Endothelial cell of hepatic sinusoid (primary cell): ENCODE measurements around the gene TANC1.

Source experiments
- in situ Hi-C: cut with HindIII; loops from 2 replicates; pipeline ENCODE4 v1.10.0; 2017; ENCODE audit warnings: low sequenced_read_pairs

Gene TANC1

DNA sequence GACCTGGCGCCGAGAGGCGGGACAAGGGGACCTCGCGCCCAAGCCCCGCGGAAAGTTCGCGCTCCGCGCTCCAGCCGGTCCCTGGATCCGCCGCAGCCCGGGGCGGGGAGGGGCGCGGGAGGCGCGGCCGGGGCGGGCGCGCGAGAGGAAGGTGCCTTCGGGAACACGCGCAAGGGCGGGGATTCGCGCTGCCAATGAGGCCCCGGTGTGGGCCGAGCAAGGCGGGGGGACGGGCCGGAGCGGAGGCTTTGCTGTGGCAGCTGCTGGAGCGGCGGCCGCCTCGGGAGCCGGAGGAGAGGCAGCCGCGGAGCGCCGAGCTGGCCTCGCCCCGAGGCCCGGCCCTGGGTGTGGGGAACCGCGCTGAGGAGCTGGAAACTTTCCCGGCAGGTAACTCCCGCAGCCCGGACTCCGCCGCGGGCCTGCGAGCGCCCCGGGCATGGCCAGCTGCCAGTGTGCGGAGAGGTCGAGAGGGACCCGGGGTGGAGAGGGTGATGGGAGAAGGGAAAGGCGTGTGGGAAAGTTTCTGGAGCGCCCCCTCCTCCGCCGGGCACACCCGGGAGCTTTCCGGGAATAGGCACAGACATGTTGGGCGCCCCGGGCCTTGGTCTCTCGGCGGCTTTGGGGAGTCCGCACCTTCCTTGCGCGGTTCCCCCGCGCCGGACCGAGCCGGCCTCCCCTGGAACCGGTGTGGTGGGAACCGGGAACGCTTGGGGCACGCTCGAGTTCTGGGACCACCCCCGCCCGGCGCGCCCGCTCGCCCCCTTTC is at the start of gene TANC1:
Gene TANC1 (plus strand): TSS at position 245 of the 766 bp plus-strand sequence. CDS start 97,271 bp downstream, outside the sequence.
- in situ Hi-C loops, result no loop called here

DNA sequence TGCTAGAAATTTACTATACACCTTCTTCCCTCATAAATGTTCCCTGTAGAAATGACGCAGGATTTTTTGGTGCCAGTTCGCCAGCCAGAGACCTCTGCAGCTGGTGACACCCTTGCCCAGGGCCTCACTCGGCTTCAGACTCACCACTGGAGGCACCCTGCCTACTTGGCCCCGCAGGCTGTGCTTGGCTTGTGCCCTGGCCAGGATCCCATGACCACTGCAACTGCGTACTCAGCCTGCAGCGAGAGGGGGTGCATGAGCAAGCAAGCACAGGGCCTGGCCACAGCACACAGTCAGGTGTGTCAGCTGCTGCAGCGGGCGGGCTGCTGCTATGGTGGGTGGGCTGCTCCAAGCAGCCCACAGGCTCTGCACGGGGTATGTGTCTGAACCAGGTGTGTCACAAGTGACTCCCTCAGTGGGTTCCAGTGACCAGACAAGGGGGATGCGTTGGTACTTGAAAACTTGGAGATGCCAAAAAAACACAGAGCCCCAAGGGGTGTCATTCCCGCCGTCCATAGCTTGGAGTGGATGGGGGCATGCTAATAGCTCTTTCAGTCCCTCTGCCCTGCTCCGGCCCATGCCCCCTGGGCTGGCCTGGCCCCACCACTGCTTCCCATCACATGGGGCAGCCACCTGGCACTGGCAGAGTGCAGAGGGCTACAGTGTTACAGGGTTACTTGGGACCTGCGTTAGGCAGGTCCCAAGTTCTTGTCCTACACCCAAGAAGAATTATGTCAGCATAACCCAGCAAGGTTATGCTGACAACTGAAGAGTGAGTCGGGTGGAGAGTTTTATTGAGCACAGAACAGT is 46.6 kb upstream of the TANC1 start:
- in situ Hi-C loops, result no loop called here

DNA sequence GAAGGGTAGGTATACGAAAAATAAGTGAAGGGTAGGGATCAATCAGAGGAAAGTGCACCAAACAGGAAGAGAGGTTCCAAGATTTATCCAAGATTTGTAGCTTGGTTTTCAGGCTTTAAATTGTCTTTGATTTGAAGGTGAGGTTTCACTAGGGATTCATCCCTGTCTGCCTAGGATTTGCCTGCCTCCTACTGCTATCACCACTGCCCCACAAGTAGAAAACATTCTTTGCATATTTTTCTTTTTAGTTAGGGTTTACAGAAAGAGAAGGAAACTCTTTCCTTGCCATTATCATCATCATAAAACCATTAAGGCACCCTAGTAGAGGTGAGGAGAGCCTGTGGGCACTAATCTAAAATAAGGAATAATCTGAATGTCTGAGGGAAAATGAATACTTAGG is 45.8 kb upstream of the TANC1 start:
- in situ Hi-C loops, result no loop called here

DNA sequence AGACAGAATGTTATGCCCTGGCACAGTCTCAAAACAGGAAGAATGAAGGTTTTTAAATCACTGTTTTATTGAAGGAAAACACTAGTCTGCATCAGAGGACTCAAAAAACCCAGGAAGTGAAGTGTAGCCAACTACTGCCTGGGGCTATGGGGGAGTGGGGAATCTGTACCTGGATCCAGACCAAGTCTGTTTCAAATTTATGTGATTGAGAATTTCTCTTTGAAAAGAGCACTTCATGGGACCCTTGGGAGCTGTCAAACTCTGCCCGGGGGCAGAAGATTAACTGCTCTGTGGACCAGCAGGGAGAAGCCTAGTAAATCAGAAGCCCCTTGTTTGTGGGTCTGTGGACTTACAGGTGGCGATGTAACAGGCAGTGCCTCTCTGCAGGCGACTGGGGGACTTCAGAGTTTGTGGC is 45.3 kb upstream of the TANC1 start:
- in situ Hi-C loops, result no loop called here

DNA sequence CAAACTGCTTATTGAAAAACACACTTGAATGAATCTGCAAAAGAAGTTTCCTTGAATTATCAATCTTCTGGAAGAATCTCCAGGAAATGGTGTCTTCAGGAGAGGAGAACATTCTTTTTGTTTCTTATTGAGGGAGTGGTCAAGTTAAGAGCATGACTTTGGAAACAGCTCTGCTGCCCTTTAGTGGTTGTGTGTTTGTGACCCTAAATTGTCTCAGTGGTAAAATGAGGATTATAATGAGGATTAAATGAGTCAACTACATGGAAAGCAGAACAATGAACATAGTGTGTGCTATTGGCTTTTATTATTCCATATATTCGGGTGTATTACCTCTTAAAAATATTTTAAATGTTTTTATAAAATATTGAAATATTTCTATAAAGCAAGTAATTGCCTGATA is 44.8 kb upstream of the TANC1 start:
- in situ Hi-C loops, result no loop called here

DNA sequence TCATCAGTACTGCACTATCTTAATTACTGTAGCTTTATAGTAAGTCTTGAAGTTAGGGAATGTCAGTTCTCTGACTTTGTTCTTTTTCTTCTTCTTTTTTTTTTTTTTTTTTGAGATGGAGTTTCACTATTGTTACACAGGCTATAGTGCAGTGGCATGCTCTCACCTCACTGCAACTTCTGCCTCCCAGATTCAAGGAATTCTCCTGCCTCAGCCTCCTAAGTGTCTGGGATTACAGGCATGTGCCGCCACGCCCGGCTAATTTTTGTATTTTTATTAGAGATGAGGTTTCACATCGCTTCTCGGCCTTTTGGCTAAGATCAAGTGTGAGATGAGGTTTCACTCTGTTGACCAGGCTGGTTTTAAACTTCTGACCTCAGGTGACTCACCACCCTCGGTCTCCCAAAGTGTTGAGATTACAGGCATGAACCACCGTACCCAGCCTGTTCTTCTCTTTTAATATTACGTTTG is 41.9 kb upstream of the TANC1 start:
- in situ Hi-C loops, result no loop called here

DNA sequence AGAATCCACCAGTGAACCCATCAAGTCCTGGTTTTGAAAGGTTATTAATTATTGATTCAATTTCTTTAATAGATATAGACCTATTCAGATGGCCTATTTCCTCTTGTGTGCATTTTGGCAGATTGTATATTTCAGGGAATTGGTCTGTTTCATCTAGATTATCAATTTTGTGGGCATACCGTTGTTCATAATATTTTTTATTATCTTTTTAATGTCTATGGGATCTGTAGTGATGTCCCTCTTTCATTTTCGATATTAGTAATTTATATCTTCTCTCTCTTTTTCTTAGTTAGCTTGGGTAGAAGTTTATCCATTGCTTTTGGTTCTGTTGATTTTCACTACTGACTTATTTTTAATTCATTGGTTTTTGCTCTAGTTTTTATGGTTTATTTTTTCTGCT is 39.9 kb upstream of the TANC1 start:
- in situ Hi-C loops, result no loop called here

DNA sequence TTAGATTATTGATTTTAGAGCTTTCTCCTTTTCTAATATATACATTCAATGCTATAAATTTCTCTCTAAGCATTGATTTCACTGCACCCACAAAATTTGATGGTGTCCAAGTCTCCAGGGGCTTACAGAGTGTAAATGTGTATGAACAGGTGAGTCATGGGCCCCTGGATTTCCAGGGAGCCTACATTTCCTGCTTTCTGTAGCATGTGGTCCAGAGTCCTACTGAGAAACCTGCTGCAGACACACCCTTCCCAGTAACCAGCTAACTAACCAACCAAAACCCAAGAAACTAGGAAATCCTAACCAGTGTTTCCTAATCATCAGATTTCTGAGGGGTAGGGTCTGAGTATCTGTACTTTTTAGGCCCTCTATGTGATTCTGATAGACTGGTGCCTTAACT is 39.5 kb upstream of the TANC1 start:
- in situ Hi-C loops, result no loop called here

DNA sequence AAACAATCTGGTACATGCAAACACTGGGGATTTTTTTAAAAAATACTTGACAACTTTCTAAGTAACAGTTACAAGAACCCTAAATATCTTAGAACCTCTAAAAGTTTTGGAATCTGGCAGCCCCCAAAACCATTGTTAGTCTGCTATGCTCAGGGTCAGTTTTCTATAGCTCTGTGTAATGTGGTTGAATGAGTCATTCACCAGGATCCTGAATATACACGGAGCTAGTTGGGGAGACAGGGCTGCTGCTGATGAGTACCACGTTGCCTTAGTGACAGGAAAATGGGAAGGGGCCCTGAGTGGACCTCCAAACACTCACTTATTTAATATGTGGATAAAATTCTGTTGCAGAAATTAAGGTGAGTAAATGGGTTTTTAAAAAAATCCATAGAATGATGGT is 36.9 kb upstream of the TANC1 start:
- in situ Hi-C loops, result no loop called here

DNA sequence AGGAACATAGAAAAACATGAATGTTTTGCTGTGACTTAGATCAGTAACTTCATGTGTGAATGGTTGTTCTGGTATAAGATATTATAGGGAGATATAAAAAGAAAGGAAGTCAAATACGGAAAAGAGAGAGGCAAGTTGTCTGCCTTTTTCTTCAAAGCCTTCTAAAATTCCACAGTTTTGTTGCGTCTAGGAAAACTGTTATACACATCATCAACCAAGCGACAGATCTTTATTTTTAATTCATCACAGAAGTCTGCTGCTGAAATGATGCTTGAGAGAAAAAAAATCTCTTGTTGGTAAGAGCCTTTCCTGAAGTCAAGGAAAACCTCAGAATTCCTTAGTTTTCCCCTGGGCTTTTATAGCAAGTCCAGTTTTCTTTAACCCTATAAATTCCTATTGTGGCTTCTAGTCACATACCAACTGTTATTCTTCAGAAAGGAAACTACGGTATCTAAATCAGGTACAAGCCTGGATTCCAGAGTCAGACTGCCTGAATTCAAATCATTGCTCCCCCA is 36.3 kb upstream of the TANC1 start:
- in situ Hi-C loops, result no loop called here

DNA sequence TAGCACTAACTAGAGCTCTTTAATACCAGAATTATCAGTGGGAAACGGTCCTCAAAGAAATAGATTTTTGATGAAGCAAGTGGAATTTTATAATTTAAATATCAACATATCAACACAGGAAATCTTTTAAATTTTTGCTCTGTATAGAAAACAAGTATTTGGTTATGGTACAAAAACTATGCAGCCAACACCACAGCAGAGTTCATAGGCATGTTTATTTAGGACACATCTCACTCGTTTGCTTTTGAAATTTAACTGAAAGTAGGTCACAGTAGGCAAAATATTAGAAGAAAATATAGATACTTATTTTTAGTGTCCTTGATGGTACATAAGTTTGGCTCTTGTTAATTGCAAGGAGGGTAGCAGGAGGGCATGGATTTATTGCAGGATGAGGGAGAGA is 34.3 kb upstream of the TANC1 start:
- in situ Hi-C loops, result no loop called here

DNA sequence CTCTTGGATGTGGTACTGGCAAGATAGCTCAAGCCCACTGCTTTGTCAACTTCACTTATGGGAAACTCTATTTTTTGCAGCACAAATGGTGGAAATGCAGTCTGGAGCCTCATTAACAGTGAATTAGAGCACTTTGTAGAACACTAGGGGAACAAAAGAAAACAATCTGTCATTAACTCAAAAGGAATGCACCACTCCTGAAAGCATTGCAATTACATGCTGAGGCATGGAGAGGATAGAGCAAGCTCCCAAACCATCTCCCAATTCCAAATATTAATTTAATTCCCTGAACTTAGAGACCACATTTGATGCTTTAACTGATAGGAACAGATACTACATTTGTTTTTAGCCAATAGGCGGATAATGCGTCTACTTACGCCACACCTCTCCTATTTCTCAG is 32.8 kb upstream of the TANC1 start:
- in situ Hi-C loops, result no loop called here

DNA sequence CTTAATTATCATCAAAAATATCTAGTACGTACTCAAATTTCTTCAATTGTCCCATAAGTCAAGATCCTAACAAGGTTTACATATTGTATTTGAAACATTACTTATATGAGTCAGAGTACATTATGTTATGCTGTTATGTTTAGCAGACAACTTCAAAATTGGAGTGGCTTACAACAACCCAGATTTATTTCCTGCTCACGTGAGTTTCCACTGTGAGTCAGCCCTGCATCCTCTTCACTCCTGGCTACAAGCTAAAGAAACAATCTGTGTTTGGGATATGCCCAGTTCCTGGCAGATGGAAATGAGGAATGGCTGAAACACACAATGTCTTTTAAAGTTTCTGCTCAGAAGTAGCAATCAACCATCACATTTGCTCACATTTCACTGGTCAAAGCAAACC is 31.5 kb upstream of the TANC1 start:
- in situ Hi-C loops, result no loop called here

DNA sequence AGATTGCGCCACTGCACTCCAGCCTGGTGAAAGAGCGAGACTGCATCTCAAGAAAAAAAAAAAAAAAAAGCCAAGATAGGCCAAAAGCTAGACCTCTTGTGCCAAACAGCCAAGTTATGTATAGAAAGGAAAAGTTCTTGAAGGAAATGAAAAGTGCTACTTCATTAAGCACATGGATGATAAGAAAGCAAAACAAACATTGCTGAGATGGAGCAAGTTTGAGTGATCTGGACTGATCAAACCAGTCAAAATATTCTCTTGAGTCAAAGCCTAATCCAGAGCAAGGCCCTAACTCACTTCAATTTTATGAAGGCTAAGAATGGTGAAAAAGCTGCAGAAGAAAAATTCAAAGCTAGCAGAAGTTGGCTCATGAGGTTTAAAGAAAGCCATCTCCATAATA is 28.1 kb upstream of the TANC1 start:
- in situ Hi-C loops, result no loop called here

DNA sequence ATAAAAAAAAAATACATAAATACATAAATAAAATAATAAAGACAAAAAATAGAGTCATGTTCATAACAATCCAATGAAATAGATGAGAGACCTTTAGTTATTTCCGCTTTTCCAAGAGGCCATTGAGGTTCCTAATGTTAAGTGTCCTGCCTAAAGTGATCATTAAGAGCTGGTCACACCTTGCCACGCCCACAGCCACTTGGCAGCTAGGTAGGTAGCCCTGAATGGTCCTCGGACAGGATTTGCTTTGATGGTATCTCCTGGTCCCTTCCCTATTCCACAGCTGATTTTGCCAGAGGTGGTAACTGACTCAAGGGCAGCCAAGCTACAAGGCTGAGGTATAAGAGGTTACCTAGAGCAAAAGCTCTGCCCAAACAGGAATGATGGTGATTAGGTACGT is 24.5 kb upstream of the TANC1 start:
- in situ Hi-C loops, result no loop called here

DNA sequence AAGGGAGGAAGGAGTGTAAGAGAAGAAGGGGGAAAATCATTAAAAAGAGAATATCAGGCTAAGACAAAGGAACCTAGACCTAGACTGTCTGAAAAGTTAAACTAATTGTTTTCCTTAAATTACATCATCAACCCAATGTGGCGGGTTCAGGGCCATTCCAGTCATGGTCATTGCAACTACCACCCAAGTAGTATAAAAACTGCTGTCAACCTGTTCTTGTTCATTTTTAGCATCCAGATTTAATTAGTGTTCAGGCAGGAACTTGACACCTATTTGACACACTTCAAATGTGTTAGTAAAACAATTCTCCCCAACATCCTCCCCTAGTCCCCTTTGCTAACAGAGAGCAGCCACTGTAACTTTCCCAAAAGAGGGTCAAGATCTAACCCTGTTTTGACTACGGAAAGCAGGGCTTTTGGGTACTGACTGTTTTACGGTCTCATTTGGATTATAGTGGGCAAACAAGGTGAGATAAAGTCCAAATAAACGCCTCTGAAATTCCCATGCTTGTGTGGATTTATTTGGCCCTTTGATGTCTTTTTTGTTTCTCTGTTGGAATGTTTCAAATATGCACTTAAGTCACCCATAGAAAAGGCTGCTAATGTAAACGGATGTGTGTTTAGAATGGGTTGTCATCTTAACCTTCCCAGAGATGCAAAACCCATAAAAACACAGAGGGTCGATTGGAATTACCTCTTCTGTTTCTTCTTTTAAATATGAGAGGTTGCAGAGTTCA is 19.3 kb upstream of the TANC1 start:
- in situ Hi-C loops, result loop anchor here (5.0 kb wide), 2 partner anchors 38 to 47 kb away; no protein-coding TSS in a partner anchor

DNA sequence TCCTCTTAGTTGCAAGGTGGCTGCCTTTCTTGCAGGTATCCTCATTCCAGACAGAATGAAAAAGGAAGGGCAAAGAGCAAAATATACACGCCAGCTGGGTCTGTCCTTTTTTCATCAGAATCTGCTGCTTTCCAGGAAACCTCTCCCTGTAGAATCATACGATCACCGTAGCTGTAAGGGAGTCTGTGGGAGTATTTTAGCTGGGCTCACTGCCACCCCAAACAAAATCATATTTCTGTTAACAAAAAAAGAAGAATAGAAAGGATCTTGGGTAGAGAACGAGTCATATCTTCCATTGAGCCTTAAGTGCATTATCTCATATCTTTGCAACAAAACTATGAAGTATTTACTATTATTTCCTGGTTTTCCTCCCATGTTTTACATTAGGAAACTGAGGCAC is 15.0 kb upstream of the TANC1 start:
- in situ Hi-C loops, result no loop called here

DNA sequence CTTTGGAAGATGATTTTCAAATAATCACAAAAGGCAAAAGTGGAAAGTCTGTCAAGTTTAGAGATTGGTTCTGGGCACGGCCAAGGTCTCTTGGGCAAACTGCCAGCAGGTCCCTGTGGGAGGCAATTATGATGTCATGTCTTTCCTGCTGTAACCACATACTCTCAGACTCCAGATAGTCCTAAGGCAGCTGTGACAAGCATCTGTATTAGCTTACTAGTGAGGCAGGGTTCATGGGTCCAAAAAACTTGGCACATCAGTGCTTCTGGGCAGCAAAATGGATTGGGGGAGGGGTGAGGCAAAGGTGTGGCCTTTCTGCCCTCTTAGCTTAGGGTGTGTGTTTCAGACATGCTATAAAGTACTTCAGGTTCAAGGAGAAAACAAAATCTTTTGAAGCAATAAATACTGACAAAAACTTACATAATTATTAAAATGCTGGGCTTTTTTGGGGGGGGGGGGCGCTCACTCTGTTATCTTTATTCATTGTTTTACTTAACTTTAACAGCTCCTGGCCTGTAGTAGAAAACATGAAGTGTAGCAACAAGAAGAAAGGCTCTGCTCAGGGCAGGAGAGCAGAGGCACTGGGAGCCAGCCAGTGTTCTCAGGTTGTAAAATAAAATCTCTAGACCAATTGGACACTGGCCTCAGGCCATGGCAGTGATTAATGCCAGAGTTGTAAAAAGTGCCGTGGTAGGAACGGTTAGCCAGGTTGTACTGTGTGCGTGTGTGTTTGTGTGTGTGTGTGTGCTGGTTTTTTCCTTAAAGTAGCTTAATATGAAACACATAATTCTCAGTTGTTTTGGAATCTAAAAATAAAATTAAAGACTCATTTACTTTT is 14.3 kb upstream of the TANC1 start:
- in situ Hi-C loops, result no loop called here

DNA sequence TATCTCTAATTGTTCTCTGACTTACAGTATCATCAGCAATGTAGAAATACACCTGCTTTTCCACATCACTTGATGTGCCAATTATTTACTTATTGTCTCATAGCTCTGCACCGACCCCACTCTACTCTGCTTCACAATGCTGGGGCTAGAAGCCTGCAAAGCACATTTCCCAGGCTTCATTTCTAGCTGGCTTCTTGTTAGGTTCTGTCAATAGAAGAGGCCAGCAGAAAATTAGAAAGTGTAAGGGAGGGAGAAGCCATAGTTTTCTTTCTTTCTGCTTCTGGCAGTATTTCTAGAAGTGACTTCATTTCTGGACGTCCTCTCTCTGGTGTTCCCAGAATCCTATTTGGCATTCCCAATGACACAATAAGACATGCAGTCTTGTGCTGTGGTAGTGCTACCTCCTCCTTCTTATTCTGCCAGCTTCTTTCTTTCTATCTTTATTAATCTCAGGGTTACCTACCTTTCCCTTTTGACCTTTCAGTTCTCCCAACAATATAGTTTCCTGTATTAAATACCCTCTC is 12.5 kb upstream of the TANC1 start:
- in situ Hi-C loops, result no loop called here

DNA sequence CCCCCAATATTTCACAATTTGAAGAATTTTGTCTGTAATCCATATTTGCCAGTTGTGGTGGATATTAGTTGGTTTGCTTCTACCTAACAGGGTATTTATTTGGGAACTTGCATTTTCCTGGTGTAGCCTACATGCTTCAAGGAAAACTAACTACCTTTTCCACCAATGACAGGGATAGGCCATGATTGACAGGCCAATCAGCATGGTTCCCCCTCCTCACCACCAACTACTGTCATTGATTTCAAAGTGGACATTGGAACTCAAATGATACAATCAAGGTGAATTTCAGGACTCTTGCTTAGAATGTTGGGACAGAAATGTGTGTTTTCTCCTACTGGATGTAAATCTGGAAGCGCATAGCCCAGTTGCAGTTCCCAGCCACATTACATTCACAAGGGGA is 10.1 kb upstream of the TANC1 start:
- in situ Hi-C loops, result no loop called here
